CD14-positive monocyte (primary cell): ENCODE results near the gene PRR22. TPM values are rescaled to one million over a fixed set of nuclear protein-coding genes. Genes with fewer than 3 reads are reported as not detected.

ENCODE experiments used
- DNase-seq, 3 donors: peaks; one replicate each; pipeline ENCODE4 v3.0.0-alpha.2; 2011 to 2022
- H2AFZ ChIP-seq: 2 replicates; pipeline ENCODE4 v1.6.0; 2012; ENCODE audit warnings: mild to moderate bottlenecking, low read depth, low read length, inconsistent platforms; ENCODE audit not compliant: insufficient read depth, poor library complexity, severe bottlenecking
- H3K27ac ChIP-seq, 2 donors: 1 replicate in 1 of 2; 2 replicates in 1 of 2; pipeline ENCODE4 v1.5.1; 2012 to 2013; ENCODE audit warnings: low read length in 2 of 2, control low read depth in 1 of 2, inconsistent platforms in 1 of 2, low read depth in 1 of 2, mild to moderate bottlenecking in 1 of 2
- H3K27me3 ChIP-seq, 2 donors: one replicate each; pipeline versions ENCODE4 v1.6.0 to v1.6.1; 2011 to 2013; ENCODE audit warnings: low read length in 2 of 2; ENCODE audit not compliant: control insufficient read depth in 2 of 2, insufficient read depth in 2 of 2
- H3K36me3 ChIP-seq, 2 donors: replicated peaks in 1 of 2; 1 replicate in 1 of 2; 2 replicates in 1 of 2; pipeline versions ENCODE4 v1.5.1 to v1.6.1; 2012 to 2013; ENCODE audit warnings: low read length in 2 of 2, control low read depth in 1 of 2, inconsistent platforms in 1 of 2, mild to moderate bottlenecking in 1 of 2; ENCODE audit not compliant: insufficient read depth in 2 of 2, control insufficient read depth in 1 of 2
- H3K4me1 ChIP-seq, 2 donors: 1 replicate in 1 of 2; 2 replicates in 1 of 2; pipeline versions ENCODE4 v1.5.1 to v1.6.1; 2012 to 2013; ENCODE audit warnings: low read length in 2 of 2, control low read depth in 1 of 2, inconsistent platforms in 1 of 2, mild to moderate bottlenecking in 1 of 2, moderate library complexity in 1 of 2; ENCODE audit not compliant: insufficient read depth in 2 of 2, control insufficient read depth in 1 of 2
- H3K4me2 ChIP-seq: replicated peaks from 2 replicates; pipeline ENCODE3; 2012; ENCODE audit warnings: low read length, moderate library complexity, mild to moderate bottlenecking; ENCODE audit not compliant: poor library complexity, severe bottlenecking; ENCODE audit errors: extremely low read depth
- H3K4me3 ChIP-seq, 3 experiments: fragments of 200-600 bp in 1 of 3; sonication (generic) in 1 of 3; replicated peaks in 1 of 3; 1 replicate in 2 of 3; 2 replicates in 1 of 3; pipeline ENCODE4 v1.5.1; 2011 to 2013; ENCODE audit warnings: low read length in 3 of 3, mild to moderate bottlenecking in 3 of 3, control low read depth in 2 of 3, low read depth in 2 of 3, inconsistent platforms in 1 of 3, moderate library complexity in 1 of 3
- H3K79me2 ChIP-seq: 2 replicates; pipeline ENCODE4 v1.6.0; 2012; ENCODE audit warnings: mild to moderate bottlenecking, control low read depth, inconsistent platforms, low read length, moderate library complexity; ENCODE audit not compliant: insufficient read depth
- H3K9ac ChIP-seq: 2 replicates; pipeline ENCODE4 v1.6.0; 2017; ENCODE audit warnings: low read length, mild to moderate bottlenecking; ENCODE audit not compliant: insufficient read depth, poor library complexity, severe bottlenecking
- H3K9me3 ChIP-seq, 2 donors: replicated peaks in 1 of 2; 1 replicate in 1 of 2; 2 replicates in 1 of 2; pipeline versions ENCODE4 v1.5.1 to v1.6.1; 2012 to 2013; ENCODE audit warnings: low read length in 2 of 2, control low read depth in 1 of 2; ENCODE audit not compliant: control insufficient read depth in 1 of 2, insufficient read depth in 1 of 2
- H4K20me1 ChIP-seq: 2 replicates; pipeline ENCODE4 v1.6.0; 2012; ENCODE audit warnings: mild to moderate bottlenecking, low read length, control low read depth, moderate library complexity; ENCODE audit not compliant: insufficient read depth
- H3K27ac Mint-ChIP-seq, 7 donors: one replicate each; pipeline ENCODE4 v1.8.0; 2020; ENCODE audit warnings: mild to moderate bottlenecking in 7 of 7, mixed read lengths in 7 of 7, moderate library complexity in 6 of 7, inconsistent platforms in 2 of 7
- H3K27me3 Mint-ChIP-seq, 3 donors: one replicate each; pipeline ENCODE4 v1.8.0; 2021 to 2022; ENCODE audit warnings: low read depth in 3 of 3, mild to moderate bottlenecking in 3 of 3, mixed read lengths in 3 of 3, moderate library complexity in 3 of 3, inconsistent platforms in 1 of 3
- H3K36me3 Mint-ChIP-seq, 2 donors: one replicate each; pipeline ENCODE4 v1.8.0; 2020; ENCODE audit warnings: mixed read lengths in 2 of 2, inconsistent platforms in 1 of 2, mild to moderate bottlenecking in 1 of 2
- H3K4me1 Mint-ChIP-seq: one replicate; pipeline ENCODE4 v1.8.0; 2020; ENCODE audit warnings: mild to moderate bottlenecking, mixed read lengths
- H3K4me3 Mint-ChIP-seq, 2 donors: one replicate each; pipeline ENCODE4 v1.8.0; 2020; ENCODE audit warnings: mild to moderate bottlenecking in 2 of 2, mixed read lengths in 2 of 2, moderate library complexity in 1 of 2
- H3K9me3 Mint-ChIP-seq, 7 donors: one replicate each; pipeline ENCODE4 v1.8.0; 2020 to 2022; ENCODE audit warnings: mixed read lengths in 7 of 7, mild to moderate bottlenecking in 6 of 7, moderate library complexity in 6 of 7, inconsistent platforms in 2 of 7
- WGBS: methylation state at CpG from one replicate; pipeline ENCODE4 v1.1.5; 2013; ENCODE audit warnings: missing lambda C conversion rate; ENCODE audit not compliant: insufficient coverage; 5-methylcytosine and 5-hydroxymethylcytosine counted together
- intact Hi-C, 2 donors: fragments of 100-400 bp; cut with micrococcal nuclease; formaldehyde crosslinking; loops; one replicate each; pipeline versions ENCODE4 v1.15.0 to v1.15.1; 2023
- polyA plus RNA-seq, 3 donors: library from polyadenylated mRNA; depleted of rRNA in 1 of 3; unstranded in 2 of 3; stranded (reverse) in 1 of 3; fragments of 300-500 nt in 2 of 3; fragments of >200 nt in 1 of 3; fragmentation: Illumina TruSeq in 2 of 3; gene quantifications; 1 replicate in 2 of 3; 2 replicates in 1 of 3; pipeline ENCODE4 v1.2.3, GENCODE V29; 2012 to 2021
- TF ChIP-seq, protein P1 (sequence below): fragments of 200-600 bp; IDR thresholded peaks from one replicate; pipeline ENCODE4 v1.8.0; 2022; ENCODE audit warnings: antibody characterized with exemption, mild to moderate bottlenecking

The PRR22 gene
- polyA plus RNA-seq, 3 donors, result 0.15 to 1.6 TPM; not detected in 1

DNA sequence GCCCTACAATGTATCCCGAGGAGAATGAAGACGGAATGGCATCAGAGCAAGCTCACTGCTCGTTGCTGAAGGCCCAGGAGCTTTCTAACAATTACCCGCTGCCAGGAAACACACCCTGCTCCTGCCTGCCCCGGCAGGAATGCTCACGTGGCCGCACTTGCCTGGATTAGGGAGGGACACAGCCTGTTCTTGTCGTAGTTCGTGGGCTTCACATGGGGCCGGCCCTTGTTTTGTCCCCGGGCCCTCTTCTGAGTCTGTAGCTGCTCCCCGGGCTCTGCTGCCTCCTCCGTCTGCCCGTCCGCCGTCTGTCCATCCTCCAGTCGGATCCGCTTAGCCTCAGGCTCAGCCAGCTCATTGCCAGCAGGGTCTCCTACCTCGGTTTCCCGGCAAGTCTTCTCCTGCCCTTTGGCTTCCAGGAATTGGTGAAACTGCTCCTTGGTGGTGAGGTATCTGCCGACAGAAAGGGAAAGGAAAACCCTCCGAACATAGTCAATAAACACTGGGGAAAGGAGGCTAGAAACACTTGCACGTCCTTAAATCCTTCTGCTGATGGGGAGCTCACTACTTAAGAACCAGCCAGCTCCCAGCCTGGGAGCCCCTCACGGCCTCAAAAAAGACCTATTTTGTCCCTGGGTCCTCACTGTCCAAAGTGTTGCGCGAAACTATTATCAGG is 5.5 kb upstream of the PRR22 start:
- Histone ChIP-seq H3K9ac (peak overlapping the region; percentile 91), H3K27me3 (no peaks in the 10 kb centered on the region), H3K36me3 (peaks cover 48 to 51% of the 10 kb centered on the region in 2 donors), H3K4me1 (peaks cover 6 to 21% of the 10 kb centered on the region in 2 donors), H2AFZ (no peak overlapping the region), H3K4me3 (peak overlapping the region in 2 of 3 experiments; percentile 67 to 86), H3K4me2 (peak overlapping the region; percentile 82), H3K27ac (peak overlapping the region; percentile 91 to 97), H3K79me2 (peaks cover 8% of the 10 kb centered on the region), H4K20me1 (peaks cover 22% of the 10 kb centered on the region), H3K9me3 (peaks cover 0 to 7% of the 10 kb centered on the region in 2 donors)
- H3K4me3 Mint-ChIP-seq, result peak overlapping the region; percentile 100
- no peak for DNase-seq
- WGBS, result 87% methylated on average over 24 of the region's 26 CpGs
- H3K4me1 Mint-ChIP-seq, result peaks cover 10% of the 10 kb centered on the region
- peaks cover 37 to 50% of the 10 kb centered on the region in 2 donors for H3K36me3 Mint-ChIP-seq
- H3K27ac Mint-ChIP-seq, result peak overlapping the region; percentile 100
- TF ChIP-seq, protein P1, sequence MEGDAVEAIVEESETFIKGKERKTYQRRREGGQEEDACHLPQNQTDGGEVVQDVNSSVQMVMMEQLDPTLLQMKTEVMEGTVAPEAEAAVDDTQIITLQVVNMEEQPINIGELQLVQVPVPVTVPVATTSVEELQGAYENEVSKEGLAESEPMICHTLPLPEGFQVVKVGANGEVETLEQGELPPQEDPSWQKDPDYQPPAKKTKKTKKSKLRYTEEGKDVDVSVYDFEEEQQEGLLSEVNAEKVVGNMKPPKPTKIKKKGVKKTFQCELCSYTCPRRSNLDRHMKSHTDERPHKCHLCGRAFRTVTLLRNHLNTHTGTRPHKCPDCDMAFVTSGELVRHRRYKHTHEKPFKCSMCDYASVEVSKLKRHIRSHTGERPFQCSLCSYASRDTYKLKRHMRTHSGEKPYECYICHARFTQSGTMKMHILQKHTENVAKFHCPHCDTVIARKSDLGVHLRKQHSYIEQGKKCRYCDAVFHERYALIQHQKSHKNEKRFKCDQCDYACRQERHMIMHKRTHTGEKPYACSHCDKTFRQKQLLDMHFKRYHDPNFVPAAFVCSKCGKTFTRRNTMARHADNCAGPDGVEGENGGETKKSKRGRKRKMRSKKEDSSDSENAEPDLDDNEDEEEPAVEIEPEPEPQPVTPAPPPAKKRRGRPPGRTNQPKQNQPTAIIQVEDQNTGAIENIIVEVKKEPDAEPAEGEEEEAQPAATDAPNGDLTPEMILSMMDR, result no peak
- H3K9me3 Mint-ChIP-seq, result peaks cover 0 to 7% (median 0%) of the 10 kb centered on the region in 7 donors
- H3K27me3 Mint-ChIP-seq, result peaks cover 1 to 3% (median 3%) of the 10 kb centered on the region in 3 donors
- intact Hi-C loops, result loop anchor here (2.0 to 10.0 kb wide), 7 partner anchors 68 to 167 kb away; partner anchors contain the start of genes CATSPERD (in 2 of the 2), LONP1 (in 2 of the 2), VMAC (in 2 of the 2) and HSD11B1L (in 1 of the 2)

DNA sequence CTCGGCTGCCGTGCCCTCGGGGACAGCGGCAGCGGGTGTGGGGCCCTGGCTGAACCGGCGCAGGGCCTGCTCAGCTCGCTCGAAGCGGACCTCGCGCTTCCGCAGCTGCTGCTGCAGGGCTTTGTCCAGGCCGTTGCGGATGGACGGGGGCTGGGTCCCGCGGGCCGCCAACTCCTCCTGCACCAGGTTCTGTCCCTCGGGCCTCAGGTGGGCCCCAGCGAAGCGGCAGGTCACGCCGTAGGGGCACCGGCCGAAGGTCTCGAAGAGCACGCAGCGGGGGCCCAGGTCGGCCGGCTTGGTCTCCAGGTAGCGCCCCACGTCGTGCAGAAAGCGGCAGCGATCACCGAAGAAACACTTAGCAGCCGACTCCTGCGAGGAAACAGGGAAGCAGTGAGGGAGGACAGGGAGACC is 4.8 kb upstream of the PRR22 start:
- 97% methylated on average over 39 of the region's 39 CpGs for WGBS
- Histone ChIP-seq H3K4me1 (peaks cover 6 to 17% of the 10 kb centered on the region in 2 donors), H3K27ac (no peak overlapping the region), H4K20me1 (peaks cover 22% of the 10 kb centered on the region), H3K27me3 (no peaks in the 10 kb centered on the region), H3K4me2 (no peak overlapping the region), H3K36me3 (peaks cover 55 to 57% of the 10 kb centered on the region in 2 donors), H2AFZ (no peak overlapping the region), H3K9ac (no peak overlapping the region), H3K4me3 (no peak overlapping the region), H3K9me3 (peaks cover 0 to 7% of the 10 kb centered on the region in 2 donors), H3K79me2 (peaks cover 8% of the 10 kb centered on the region)
- TF ChIP-seq, protein P1, result no peak
- Mint-ChIP-seq H3K27me3 (peaks cover 1 to 3% (median 3%) of the 10 kb centered on the region in 3 donors), H3K27ac (peak overlapping the region in 1 of 7 donors; percentile 73), H3K9me3 (peaks cover 0 to 7% (median 0%) of the 10 kb centered on the region in 7 donors), H3K4me3 (peak overlapping the region in 1 of 2 donors; percentile 31), H3K36me3 (peaks cover 37 to 56% of the 10 kb centered on the region in 2 donors), H3K4me1 (peaks cover 10% of the 10 kb centered on the region)
- intact Hi-C loops, result no loop called here
- DNase-seq, result no peak
